ENCODE results near the gene MMP28. TPM values are rescaled to one million over a fixed set of nuclear protein-coding genes. Genes with fewer than 3 reads are reported as not detected.

MMP28 gene
- polyA plus RNA-seq, 2 of the 4 experiments (the other 2 are of a cell fraction) = 6.6 to 6.7 TPM

DNA sequence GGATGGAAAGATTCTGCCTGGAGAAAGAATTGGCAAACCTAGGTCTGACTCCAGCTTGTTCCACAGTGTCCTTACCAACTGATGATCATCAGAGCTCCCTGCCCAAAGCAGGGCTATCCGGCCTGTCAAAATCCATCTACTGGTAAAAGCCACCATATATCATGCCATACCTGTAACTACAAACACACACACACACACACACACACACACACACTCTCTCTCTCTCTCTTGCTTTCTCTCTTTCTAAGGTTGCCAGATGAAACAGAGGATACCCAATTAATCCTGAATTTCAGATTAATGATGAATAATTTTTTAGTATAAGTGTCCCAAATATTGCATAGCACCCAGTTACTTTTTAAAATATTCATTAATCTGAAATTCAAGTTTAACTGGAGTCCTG lies 1.5 kb upstream of the MMP28 start (continued):
- TF ChIP-seq ESRRA (IDR thresholded peaks at IDR 0.05; ENCODE audit: borderline replicate concordance, low read length) = no peak
- TF ChIP-seq KDM5A (IDR thresholded peaks at IDR 0.05) = no peak
- no peak for TF ChIP-seq POLR2A (IDR thresholded peaks at IDR 0.05; ENCODE audit: low read length)
- TF ChIP-seq RAD21 (conservative IDR thresholded peaks at IDR 0.05 in 1 of 2, IDR thresholded peaks at IDR 0.05 in 1 of 2) = no peak
- TF ChIP-seq CBX2 (IDR thresholded peaks at IDR 0.05; ENCODE audit: borderline replicate concordance, low read depth) = no peak

DNA sequence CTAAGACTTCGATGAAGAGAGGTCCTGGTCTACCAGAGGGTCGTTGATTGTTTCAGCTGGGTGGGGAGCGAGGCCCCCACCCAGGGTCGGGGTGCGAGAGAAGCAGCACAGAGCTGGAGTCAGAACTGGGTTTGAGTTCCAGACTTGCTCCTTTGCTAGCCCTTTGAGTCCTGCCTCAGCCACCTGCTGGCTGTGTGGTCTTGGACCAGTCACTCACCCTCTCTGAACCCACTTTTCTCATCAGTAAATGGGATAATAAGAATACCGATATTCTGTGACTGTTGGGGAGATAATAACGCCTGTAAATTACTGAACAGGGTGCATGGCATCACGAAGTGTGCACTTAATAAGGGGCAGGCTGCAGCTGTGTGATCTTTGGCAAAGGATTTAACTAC lies 427 bp upstream of the MMP28 start:
- POLR2A ChIA-PET = interaction anchor here (1.1 to 1.7 kb wide), 3 partner anchors 13 to 32 kb away, joined by 3 to 6 read pairs (median 5); partner anchors contain the start of gene TAF15
- H3K4me1 ChIP-seq = peaks cover 18% of the 10 kb centered on the region
- H3K4me2 ChIP-seq = peak overlapping the region; percentile 88
- FAIRE-seq (no peak), DNase-seq (ENCODE audit: low read depth in 1 of 2, low spot score in 1 of 2) (no peak), ATAC-seq (peak; percentile 8 to 12; a peak in 3 of 6 replicates)
- no peaks in the 10 kb centered on the region for H3K9me3 ChIP-seq
- WGBS (ENCODE audit: missing lambda C conversion rate) = 17% methylated on average over 8 of the region's 8 CpGs
- H3K4me3 ChIP-seq = peak overlapping the region; percentile 56
- CTCF ChIA-PET = interaction anchor here (10.3 to 30.3 kb wide), 2 partner anchors 11 to 27 kb away, joined by 170 to 2039 read pairs; partner anchors contain the start of genes C17orf50, GAS2L2 and TAF15
- H3K27ac ChIP-seq = peak overlapping the region; percentile 74 to 90
- TF ChIP-seq, protein P1, sequence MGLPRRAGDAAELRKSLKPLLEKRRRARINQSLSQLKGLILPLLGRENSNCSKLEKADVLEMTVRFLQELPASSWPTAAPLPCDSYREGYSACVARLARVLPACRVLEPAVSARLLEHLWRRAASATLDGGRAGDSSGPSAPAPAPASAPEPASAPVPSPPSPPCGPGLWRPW (IDR thresholded peaks at IDR 0.05) = no peak
- TF ChIP-seq SREBF2 (IDR thresholded peaks at IDR 0.05) (no peak), KDM1A (IDR thresholded peaks at IDR 0.05; ENCODE audit: low read depth) (peak; percentile 94), RCOR1 (IDR thresholded peaks at IDR 0.05; ENCODE audit: low read depth, low read length) (no peak), ZFP36 (IDR thresholded peaks at IDR 0.05; ENCODE audit: borderline replicate concordance, partially characterized antibody) (peak; percentile 91), HDAC2 (IDR thresholded peaks at IDR 0.05) (peak; percentile 44; the same call in 1 of the 2 replicates)
- TF ChIP-seq, protein P2, sequence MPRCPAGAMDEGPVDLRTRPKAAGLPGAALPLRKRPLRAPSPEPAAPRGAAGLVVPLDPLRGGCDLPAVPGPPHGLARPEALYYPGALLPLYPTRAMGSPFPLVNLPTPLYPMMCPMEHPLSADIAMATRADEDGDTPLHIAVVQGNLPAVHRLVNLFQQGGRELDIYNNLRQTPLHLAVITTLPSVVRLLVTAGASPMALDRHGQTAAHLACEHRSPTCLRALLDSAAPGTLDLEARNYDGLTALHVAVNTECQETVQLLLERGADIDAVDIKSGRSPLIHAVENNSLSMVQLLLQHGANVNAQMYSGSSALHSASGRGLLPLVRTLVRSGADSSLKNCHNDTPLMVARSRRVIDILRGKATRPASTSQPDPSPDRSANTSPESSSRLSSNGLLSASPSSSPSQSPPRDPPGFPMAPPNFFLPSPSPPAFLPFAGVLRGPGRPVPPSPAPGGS (IDR thresholded peaks at IDR 0.05) = no peak

DNA sequence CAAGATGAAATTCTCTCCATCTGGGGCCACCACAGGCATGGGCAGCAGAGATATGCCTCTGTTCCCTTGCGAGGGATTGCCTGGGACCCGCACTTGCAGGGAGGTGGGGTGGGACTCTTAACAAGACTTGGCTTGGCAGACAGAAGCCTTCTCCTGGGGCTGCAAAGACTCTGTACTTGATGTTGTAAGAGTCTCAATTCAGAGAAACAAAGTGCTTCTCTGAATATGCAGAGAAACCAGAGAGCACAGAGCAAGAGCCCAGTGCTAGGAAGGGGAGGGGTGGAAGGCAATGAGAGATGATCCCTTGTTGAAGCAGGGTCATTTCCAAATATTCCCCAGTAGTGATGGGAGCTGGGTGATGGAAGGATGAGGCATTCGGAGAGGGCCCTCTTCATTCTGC lies 2.2 kb downstream of the MMP28 start:
- FAIRE-seq = no peak
- Histone ChIP-seq H3K4me3 (no peak overlapping the region), H3K27ac (0 out of 6 replicates have a peak overlapping the region, but pooled peaks of 1 of the 2 experiments have one; percentile 13), H3K4me1 (peaks cover 29% of the 10 kb centered on the region), H3K4me2 (no peak overlapping the region), H3K9me3 (no peaks in the 10 kb centered on the region)
- no peak for ATAC-seq
- ChIA-PET POLR2A (no interaction called here), CTCF (interaction anchor here (10.3 to 30.3 kb wide), 2 partner anchors 14 to 25 kb away, joined by 170 to 2039 read pairs; partner anchors contain the start of genes C17orf50, GAS2L2 and TAF15)
- no peak for DNase-seq (ENCODE audit: low read depth in 1 of 2, low spot score in 1 of 2)
- no peak for TF ChIP-seq SREBF2 (IDR thresholded peaks at IDR 0.05)
- TF ChIP-seq CEBPB (IDR thresholded peaks at IDR 0.05) = no peak
- 97% methylated on average over 3 of the region's 3 CpGs for WGBS (ENCODE audit: missing lambda C conversion rate)

DNA sequence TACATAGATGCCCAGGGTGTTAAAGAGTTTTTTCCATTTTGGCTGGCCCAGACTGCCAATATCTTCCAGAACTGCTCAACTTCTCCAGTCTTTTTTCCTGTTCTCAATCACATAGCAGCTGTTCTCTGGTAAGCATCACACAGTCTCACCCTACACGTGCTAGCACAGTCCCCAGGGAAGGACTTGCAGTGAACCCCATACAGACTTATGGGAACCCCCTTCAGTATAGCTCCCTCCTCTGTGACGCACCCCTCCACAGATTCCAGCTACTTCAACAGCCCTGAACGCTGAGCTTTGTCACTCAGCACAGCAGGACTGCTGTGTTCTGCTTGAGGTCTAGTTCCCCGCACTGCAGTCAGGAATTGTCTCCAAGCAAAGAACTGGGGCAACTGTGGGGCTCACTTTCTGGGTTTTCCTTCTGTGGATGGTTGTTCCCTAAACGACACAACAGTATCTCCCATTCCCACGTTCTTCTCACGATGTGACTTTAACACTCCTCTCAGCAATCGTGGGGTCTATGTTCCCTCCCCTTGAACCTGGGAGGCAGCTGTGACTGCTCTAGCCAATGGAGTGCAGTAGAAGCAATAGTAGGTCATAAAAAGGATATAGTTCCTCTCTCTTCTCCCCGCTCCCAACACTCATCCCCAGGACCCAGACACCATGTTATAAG lies 3.6 kb downstream of the MMP28 start:
- no peak overlapping the region for H3K4me2 ChIP-seq
- no peak for FAIRE-seq
- ChIA-PET CTCF (interaction anchor here (10.3 to 30.3 kb wide), 2 partner anchors 15 to 23 kb away, joined by 170 to 2039 read pairs; partner anchors contain the start of genes C17orf50, GAS2L2 and TAF15), POLR2A (no interaction called here)
- H3K4me1 ChIP-seq = peaks cover 44% of the 10 kb centered on the region
- no peaks in the 10 kb centered on the region for H3K9me3 ChIP-seq
- DNase-seq (ENCODE audit: low read depth in 1 of 2, low spot score in 1 of 2) = no peak
- ATAC-seq = no peak
- H3K27ac ChIP-seq = peak overlapping the region in 1 of 2 experiments; percentile 53; a peak in 3 of 6 replicates
- no peak overlapping the region for H3K4me3 ChIP-seq
- WGBS (ENCODE audit: missing lambda C conversion rate) = 70% methylated on average over 9 of the region's 9 CpGs
- TF ChIP-seq, protein P3, sequence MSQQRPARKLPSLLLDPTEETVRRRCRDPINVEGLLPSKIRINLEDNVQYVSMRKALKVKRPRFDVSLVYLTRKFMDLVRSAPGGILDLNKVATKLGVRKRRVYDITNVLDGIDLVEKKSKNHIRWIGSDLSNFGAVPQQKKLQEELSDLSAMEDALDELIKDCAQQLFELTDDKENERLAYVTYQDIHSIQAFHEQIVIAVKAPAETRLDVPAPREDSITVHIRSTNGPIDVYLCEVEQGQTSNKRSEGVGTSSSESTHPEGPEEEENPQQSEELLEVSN (IDR thresholded peaks at IDR 0.05; ENCODE audit: borderline replicate concordance, low read depth) = no peak
- TF ChIP-seq NFE2L2 (conservative IDR thresholded peaks at IDR 0.05; ENCODE audit: low read length) (no peak), RNF2 (IDR thresholded peaks at IDR 0.05; ENCODE audit: borderline replicate concordance, low read depth) (no peak), KDM1A (IDR thresholded peaks at IDR 0.05; ENCODE audit: low read depth) (no peak), MAFK (IDR thresholded peaks at IDR 0.05; ENCODE audit: partially characterized antibody) (no peak), HOXB13 (CRISPR knock-in tag; IDR thresholded peaks at IDR 0.05; ENCODE audit: low read depth) (no peak), GATA3 (IDR thresholded peaks at IDR 0.05; ENCODE audit: borderline replicate concordance) (no peak), CHD4 (IDR thresholded peaks at IDR 0.05; ENCODE audit: borderline replicate concordance) (no peak)
- TF ChIP-seq, protein P4, sequence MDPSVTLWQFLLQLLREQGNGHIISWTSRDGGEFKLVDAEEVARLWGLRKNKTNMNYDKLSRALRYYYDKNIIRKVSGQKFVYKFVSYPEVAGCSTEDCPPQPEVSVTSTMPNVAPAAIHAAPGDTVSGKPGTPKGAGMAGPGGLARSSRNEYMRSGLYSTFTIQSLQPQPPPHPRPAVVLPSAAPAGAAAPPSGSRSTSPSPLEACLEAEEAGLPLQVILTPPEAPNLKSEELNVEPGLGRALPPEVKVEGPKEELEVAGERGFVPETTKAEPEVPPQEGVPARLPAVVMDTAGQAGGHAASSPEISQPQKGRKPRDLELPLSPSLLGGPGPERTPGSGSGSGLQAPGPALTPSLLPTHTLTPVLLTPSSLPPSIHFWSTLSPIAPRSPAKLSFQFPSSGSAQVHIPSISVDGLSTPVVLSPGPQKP (IDR thresholded peaks at IDR 0.05; ENCODE audit: low read depth, low read length) = no peak
- TF ChIP-seq, protein P2 (IDR thresholded peaks at IDR 0.05) = no peak
- TF ChIP-seq, protein P5, sequence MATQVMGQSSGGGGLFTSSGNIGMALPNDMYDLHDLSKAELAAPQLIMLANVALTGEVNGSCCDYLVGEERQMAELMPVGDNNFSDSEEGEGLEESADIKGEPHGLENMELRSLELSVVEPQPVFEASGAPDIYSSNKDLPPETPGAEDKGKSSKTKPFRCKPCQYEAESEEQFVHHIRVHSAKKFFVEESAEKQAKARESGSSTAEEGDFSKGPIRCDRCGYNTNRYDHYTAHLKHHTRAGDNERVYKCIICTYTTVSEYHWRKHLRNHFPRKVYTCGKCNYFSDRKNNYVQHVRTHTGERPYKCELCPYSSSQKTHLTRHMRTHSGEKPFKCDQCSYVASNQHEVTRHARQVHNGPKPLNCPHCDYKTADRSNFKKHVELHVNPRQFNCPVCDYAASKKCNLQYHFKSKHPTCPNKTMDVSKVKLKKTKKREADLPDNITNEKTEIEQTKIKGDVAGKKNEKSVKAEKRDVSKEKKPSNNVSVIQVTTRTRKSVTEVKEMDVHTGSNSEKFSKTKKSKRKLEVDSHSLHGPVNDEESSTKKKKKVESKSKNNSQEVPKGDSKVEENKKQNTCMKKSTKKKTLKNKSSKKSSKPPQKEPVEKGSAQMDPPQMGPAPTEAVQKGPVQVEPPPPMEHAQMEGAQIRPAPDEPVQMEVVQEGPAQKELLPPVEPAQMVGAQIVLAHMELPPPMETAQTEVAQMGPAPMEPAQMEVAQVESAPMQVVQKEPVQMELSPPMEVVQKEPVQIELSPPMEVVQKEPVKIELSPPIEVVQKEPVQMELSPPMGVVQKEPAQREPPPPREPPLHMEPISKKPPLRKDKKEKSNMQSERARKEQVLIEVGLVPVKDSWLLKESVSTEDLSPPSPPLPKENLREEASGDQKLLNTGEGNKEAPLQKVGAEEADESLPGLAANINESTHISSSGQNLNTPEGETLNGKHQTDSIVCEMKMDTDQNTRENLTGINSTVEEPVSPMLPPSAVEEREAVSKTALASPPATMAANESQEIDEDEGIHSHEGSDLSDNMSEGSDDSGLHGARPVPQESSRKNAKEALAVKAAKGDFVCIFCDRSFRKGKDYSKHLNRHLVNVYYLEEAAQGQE (IDR thresholded peaks at IDR 0.05) = no peak

Data from A549 (cell line).